OCI-LY7 (cell line): ENCODE data around the gene CNTN6. TPM values are rescaled to one million over a fixed set of nuclear protein-coding genes. Genes with fewer than 3 reads are reported as not detected.

Experiments used
- BruUV-seq: library from RNA; stranded (reverse); fragments of 400-500 nt; replicated peaks from 2 replicates; lab custom pipeline; 2021; lab: Mats Ljungman, UMichigan
- CTCF ChIA-PET: fragments of 300-600 bp; sonication (Branson Sonifier 250); formaldehyde crosslinking; loops from one replicate; lab custom pipeline; 2022; ENCODE audit warnings: antibody characterized with exemption; ENCODE audit not compliant: unreplicated experiment; lab: Charles Lee
- POLR2A ChIA-PET: fragments of 300-600 bp; sonication (Branson Sonifier 250); formaldehyde crosslinking; loops from one replicate; lab custom pipeline; 2022; ENCODE audit warnings: antibody characterized with exemption; lab: Charles Lee
- DNase-seq: peaks from one replicate; pipeline ENCODE4 v3.0.0-alpha.2; 2015; ENCODE audit warnings: low spot score
- H2AFZ ChIP-seq: fragments of 200-600 bp; sonication (generic), shearing (Covaris generic); 2 replicates; pipeline ENCODE4 v1.6.1; 2014; ENCODE audit warnings: mild to moderate bottlenecking, antibody characterized with exemption, low read length, moderate library complexity
- H3K27ac ChIP-seq: fragments of 200-600 bp; sonication (generic); 2 replicates; pipeline ENCODE4 v1.5.1; 2014; ENCODE audit warnings: mixed run types, low read depth, mild to moderate bottlenecking, moderate library complexity, low read length, inconsistent platforms; ENCODE audit not compliant: poor library complexity, severe bottlenecking
- H3K36me3 ChIP-seq: fragments of 200-600 bp; sonication (generic); 2 replicates; pipeline ENCODE4 v1.6.1; 2014; ENCODE audit warnings: mild to moderate bottlenecking, antibody characterized with exemption, low read length, moderate library complexity, mixed read lengths; ENCODE audit not compliant: insufficient read depth
- H3K4me1 ChIP-seq: fragments of 200-600 bp; sonication (generic); 2 replicates; pipeline ENCODE4 v1.5.1; 2014; ENCODE audit warnings: mild to moderate bottlenecking, low read length; ENCODE audit not compliant: insufficient read depth, poor library complexity, severe bottlenecking
- H3K4me2 ChIP-seq: fragments of 200-600 bp; sonication (generic); 2 replicates; pipeline ENCODE4 v1.6.1; 2014; ENCODE audit warnings: mild to moderate bottlenecking, low read length
- H3K4me3 ChIP-seq: fragments of 200-600 bp; sonication (generic); 2 replicates; pipeline ENCODE4 v1.5.1; 2014; ENCODE audit warnings: mild to moderate bottlenecking, low read depth, low read length; ENCODE audit not compliant: poor library complexity, severe bottlenecking
- H3K79me2 ChIP-seq: fragments of 200-600 bp; sonication (generic); 2 replicates; pipeline ENCODE4 v1.6.1; 2016; ENCODE audit warnings: low read depth, mild to moderate bottlenecking, low read length, moderate library complexity, mixed read lengths; ENCODE audit not compliant: insufficient read depth
- H3K9me2 ChIP-seq: fragments of 200-600 bp; sonication (generic); 2 replicates; pipeline ENCODE4 v1.6.1; 2016; ENCODE audit warnings: mild to moderate bottlenecking, low read length, mixed read lengths; ENCODE audit not compliant: insufficient read depth
- H3K9me3 ChIP-seq: fragments of 200-600 bp; sonication (generic); 2 replicates; pipeline ENCODE4 v1.6.1; 2014; ENCODE audit warnings: mild to moderate bottlenecking, mixed run types, low read length, mixed read lengths
- H4K20me1 ChIP-seq: fragments of 200-600 bp; sonication (generic); 2 replicates; pipeline ENCODE4 v1.6.1; 2014; ENCODE audit warnings: mild to moderate bottlenecking, antibody characterized with exemption, low read length, moderate library complexity, mixed read lengths; ENCODE audit not compliant: insufficient read depth
- CTCF ChIP-seq: fragments of 200-600 bp; sonication (generic); conservative IDR thresholded peaks from 2 replicates; pipeline ENCODE4 v1.5.1; 2014; ENCODE audit warnings: mild to moderate bottlenecking, antibody characterized with exemption, low read length, moderate library complexity, mixed read lengths
- EZH2phosphoT487 ChIP-seq: fragments of 200-600 bp; sonication (generic); IDR thresholded peaks from 2 replicates; pipeline ENCODE4 v1.6.1; 2018; ENCODE audit warnings: low read depth, borderline replicate concordance, mild to moderate bottlenecking, mixed run types, antibody characterized with exemption, low read length, moderate library complexity, mixed read lengths
- intact Hi-C: fragments of 100-400 bp; cut with micrococcal nuclease; formaldehyde crosslinking; loops from one replicate; pipeline ENCODE4 v1.10.0; 2022; ENCODE audit not compliant: unreplicated experiment
- total RNA-seq, 2 experiments: library from RNA; depleted of rRNA in 1 of 2; stranded (reverse); fragments of >200 nt in 1 of 2; shearing (Covaris generic) in 1 of 2; gene quantifications; 2 replicates each; pipeline ENCODE4 v1.2.3, GENCODE V29; 2014 to 2022

The CNTN6 gene
- total RNA-seq, 2 experiments from 2014 or later: not detected

DNA sequence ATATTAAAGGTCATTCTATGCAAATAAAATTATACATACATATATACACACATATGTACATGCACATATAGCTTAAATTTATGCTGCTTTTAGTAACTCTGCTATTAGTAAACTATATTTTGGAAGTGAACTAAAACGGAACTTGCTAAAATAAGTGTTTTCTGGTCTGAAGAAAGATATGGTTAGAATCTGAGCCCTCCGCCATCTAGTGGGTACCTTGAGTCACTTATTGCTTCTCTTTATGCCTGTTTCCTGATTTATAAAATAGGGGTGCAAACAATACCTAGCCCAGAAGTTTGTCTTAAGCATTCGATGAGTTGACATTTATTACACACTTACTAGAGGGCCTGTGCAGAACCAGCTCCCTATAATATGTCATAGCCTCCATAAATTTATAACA lies 255.7 kb downstream of the CNTN6 start:
- ChIA-PET CTCF (no interaction called here), POLR2A (no interaction called here)
- Histone ChIP-seq H3K4me3 (no peak overlapping the region), H3K9me2 (no peaks in the 10 kb centered on the region), H3K9me3 (no peaks in the 10 kb centered on the region), H3K79me2 (no peaks in the 10 kb centered on the region), H3K27ac (no peak overlapping the region), H3K4me1 (no peaks in the 10 kb centered on the region), H3K36me3 (no peaks in the 10 kb centered on the region), H3K4me2 (no peak overlapping the region), H2AFZ (no peak overlapping the region), H4K20me1 (no peaks in the 10 kb centered on the region)
- intact Hi-C loops: no loop called here
- TF ChIP-seq EZH2phosphoT487 (no peak), CTCF (peak; percentile 24; the same call in 1 of the 2 replicates)
- no TSS peak for BruUV-seq
- no peak for DNase-seq

- H3K4me1 ChIP-seq: no peaks in the 10 kb centered on the region
- no peaks in the 10 kb centered on the region for H3K79me2 ChIP-seq
- intact Hi-C loops: no loop called here
- H3K4me2 ChIP-seq: no peak overlapping the region
- no peak for DNase-seq
- no peak for TF ChIP-seq CTCF
- no peak for TF ChIP-seq EZH2phosphoT487
- ChIA-PET POLR2A (interaction anchor here (0.6 kb wide), 1 partner anchor 50 kb away, joined by 3 read pairs; no protein-coding TSS in a partner anchor), CTCF (no interaction called here)
- no peak overlapping the region for H3K27ac ChIP-seq
- no TSS peak for BruUV-seq
- no peak overlapping the region for H2AFZ ChIP-seq
- H3K9me3 ChIP-seq: no peaks in the 10 kb centered on the region
- no peaks in the 10 kb centered on the region for H3K9me2 ChIP-seq
- H3K4me3 ChIP-seq: no peak overlapping the region
- H3K36me3 ChIP-seq: no peaks in the 10 kb centered on the region
- no peaks in the 10 kb centered on the region for H4K20me1 ChIP-seq
These were observed 258.1 kb downstream of the CNTN6 start for GRCh38 chr3:1350885-1351284.

- no peaks in the 10 kb centered on the region for H3K4me1 ChIP-seq
- no peak for DNase-seq
- H3K9me2 ChIP-seq: no peaks in the 10 kb centered on the region
- no peaks in the 10 kb centered on the region for H3K9me3 ChIP-seq
- ChIA-PET CTCF (no interaction called here), POLR2A (no interaction called here)
- H3K4me3 ChIP-seq: no peak overlapping the region
- no peak overlapping the region for H3K27ac ChIP-seq
- H3K4me2 ChIP-seq: no peak overlapping the region
- BruUV-seq: no TSS peak
- H3K36me3 ChIP-seq: no peaks in the 10 kb centered on the region
- no peak overlapping the region for H2AFZ ChIP-seq
- TF ChIP-seq CTCF: no peak
- TF ChIP-seq EZH2phosphoT487: no peak
- intact Hi-C loops: no loop called here
- H3K79me2 ChIP-seq: no peaks in the 10 kb centered on the region
- H4K20me1 ChIP-seq: no peaks in the 10 kb centered on the region
These were observed 262.9 kb downstream of the CNTN6 start for GRCh38 chr3:1355691-1356090.
